Measurements from ENCODE around the gene ARVCF.

The ARVCF gene

DNA sequence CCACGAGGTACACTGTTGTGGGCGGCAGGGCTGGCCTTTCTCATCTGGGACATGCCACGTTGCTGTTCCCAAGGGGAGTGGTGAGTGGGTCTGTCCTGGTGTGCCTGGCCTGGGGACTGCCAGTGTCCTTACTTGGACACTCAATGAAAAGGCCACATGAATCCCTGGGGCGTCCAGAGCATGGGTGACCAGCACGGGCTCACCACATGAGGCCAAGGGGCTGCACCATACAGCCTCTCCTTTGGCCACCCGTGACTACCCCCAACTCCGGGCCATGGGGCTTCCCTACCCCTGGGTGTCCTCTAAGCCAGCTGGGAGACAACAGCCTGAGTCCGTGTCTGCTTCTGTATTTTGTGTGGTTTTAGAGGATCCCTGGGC is 54.8 kb downstream of the ARVCF start:
- no peak for DNase-seq (ENCODE audit: low spot score)

DNA sequence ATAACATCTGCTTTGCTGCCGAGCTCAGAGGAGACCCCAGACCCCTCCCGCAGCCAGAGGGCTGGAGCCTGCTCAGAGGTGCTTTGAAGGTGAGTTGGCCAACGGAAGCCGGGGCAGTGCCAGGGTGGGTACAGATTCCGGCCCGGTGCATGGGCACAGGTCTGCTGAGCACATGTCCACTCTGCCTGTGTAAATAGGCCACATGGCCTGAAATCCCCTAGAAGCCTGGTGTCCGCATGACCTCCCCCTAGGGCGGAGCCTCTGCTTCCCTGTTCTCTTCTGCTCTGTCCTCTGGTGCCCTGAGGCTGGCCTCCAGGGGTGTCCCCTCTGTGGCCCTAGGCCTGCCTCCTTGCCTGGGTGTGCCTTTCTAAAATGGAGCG is 55.4 kb downstream of the ARVCF start:
- no peak for DNase-seq (ENCODE audit: low spot score)

DNA sequence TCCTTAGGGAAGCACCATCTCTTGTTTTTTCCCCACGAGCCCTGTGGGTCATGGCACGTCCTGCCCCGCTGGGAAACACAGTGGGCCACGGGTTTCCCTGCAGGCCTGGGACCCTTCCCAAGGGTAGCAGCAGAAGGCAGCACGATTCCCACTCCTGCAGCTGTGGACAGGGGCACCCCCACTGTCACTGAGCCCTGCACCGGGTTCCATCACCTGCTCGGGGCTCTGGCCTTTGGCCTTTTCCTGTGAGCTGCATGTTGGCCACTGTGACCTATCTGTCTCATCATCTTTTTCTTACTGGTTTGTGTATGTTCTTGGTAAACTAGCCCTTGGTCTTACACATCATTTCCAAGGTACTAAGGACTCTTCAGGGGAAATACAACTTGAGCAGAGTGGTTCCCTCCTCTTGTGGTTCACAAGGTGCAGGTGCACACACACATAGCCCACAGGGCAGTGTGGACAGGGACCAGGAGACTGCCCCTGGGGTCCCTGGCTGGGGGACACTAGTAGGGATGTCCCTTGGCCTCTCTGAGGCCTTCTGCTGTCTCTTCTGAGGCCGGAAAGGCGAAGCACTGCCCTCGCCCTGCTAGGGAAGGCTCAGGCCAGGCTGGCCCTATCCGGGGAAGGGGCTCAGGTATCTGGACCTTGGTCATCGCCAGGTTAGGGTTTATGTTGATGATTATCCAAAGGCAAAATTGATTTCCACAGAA is 56.0 kb downstream of the ARVCF start:
- DNase-seq (ENCODE audit: low spot score), result no peak

DNA sequence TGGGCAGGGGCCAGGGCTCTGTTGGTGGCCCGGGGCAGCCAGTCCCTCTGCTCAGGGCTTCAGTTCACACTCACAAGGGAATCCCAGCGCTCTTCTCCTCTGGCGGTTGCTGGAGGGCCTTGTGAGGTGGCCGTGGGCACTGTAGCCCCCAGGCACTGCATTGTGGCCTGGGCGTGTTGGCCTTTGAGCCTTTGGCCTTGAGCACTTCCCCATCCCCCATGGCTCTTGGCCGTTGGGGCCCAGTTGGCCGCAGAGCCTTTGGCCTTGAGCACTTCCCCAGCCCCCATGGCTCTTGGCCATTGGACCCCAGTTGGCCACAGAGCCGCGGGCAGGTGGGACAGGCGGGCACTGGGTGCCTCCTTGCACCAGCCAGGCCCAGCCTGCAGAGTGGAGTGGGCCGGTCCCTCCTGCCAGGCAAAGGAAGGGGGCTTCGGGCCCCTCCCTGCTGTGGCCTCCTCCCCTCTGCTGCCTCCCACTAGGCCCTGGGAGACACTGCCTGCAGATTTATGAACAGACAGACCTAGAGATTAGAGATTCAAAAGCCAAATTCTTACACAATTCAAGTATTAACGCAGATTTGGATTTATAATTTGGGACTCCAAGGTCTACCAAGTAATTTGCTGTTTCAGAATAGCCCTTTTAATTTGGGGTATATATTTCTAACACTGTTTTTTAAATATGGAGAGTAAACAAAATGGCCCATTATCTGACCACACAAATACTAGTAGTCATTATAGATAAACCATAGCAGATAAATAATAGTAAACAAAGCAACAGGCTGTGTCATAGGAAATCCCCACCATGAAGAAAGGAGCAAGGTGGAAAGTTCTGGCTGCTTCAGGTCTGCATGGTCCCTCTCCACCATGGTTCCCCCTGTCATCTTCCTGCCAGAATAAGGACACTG is 56.8 kb downstream of the ARVCF start:
- no peak for DNase-seq (ENCODE audit: low spot score)

DNA sequence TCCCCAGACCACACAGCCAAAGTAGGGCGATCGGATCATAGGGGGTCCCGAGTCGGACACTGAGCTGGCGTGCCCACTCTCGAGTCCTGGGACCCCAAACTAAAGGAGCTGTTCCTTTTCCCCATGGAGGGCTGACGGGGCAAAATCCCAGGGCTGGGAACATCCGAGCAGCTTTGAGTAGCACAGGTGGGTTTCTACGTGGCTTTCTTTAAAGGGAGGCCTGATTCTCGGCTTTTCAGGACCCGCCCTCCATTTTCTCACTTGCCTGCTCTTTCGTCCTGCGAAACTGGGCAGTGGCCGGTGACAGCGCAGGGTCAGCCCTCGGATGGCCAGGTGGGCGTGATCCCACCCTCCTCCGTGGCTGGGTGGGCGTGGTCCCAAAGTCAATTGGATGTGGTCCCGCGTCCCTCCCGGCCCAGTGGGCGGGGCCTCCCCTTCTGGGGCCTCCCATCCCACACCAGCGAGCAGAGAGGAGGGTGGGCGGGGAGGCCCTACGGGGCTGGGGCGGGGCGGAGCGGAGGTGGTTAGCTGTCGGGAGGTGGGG is 57.5 kb downstream of the ARVCF start:
- no peak for DNase-seq (ENCODE audit: low spot score)

DNA sequence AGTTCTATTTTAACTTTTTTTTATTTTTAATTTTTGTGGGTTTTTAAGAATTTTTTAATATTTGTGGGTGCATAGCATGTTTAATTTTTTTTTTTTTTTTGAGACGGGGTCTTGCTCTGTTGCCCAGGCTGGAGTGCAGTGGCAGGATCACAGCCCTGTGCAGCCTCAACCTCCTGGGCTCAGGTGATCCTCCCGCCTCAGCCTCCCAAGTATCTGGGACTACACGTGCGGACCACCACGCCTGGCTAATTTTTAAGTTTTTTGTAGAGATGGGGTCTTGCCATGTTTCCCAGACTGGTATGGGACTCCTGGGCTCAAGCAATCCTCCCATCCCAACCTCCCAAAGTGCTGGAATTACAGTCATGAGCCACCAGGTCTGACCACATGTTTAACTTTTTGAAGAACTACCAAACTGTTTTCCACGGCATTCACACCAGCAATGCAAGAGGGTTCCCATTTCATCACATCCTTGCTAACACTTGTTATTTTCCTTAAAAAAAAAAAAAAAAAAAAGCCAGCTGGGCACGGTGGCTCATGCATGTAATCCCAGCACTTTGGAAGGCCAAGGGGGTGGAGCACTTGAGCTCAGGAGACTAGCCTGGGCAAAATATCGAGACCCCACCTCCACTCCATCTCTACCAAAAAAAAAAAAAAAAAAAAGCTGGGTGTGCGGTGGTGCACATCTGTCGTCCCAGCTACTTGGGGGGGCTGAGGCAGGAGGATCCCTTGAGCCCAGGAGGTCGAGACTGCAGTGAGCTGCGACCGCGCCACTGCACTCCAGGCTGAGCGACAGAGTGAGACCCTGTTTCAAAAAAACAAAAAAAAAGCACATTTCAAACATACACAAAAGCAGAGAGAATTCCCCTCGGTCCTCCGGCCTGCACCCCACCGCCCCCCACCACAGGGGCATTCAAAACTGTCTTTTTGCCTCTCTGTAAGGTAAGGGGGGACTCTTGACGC is 58.3 kb downstream of the ARVCF start:
- no peak for DNase-seq (ENCODE audit: low spot score)

DNA sequence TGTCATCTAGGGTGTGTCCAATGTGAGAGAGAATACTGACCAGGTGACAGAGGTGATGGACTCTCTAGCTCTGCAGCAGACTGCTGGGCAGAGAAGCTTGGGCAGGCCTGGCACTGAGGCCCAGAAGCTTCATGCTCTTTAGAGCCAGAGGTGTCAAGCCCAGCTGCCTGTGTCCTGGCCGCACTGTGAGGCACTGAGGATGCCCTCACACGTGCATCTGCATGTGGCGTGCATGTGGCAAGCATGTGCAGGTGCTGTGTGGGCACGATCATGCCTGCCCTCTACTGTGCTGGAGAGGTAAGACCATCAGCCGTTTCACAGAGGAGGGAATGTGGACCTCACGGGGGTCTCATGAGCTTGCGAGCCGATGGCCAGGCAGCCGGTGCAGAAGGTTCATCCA is 59.2 kb downstream of the ARVCF start:
- no peak for DNase-seq (ENCODE audit: low spot score)

DNA sequence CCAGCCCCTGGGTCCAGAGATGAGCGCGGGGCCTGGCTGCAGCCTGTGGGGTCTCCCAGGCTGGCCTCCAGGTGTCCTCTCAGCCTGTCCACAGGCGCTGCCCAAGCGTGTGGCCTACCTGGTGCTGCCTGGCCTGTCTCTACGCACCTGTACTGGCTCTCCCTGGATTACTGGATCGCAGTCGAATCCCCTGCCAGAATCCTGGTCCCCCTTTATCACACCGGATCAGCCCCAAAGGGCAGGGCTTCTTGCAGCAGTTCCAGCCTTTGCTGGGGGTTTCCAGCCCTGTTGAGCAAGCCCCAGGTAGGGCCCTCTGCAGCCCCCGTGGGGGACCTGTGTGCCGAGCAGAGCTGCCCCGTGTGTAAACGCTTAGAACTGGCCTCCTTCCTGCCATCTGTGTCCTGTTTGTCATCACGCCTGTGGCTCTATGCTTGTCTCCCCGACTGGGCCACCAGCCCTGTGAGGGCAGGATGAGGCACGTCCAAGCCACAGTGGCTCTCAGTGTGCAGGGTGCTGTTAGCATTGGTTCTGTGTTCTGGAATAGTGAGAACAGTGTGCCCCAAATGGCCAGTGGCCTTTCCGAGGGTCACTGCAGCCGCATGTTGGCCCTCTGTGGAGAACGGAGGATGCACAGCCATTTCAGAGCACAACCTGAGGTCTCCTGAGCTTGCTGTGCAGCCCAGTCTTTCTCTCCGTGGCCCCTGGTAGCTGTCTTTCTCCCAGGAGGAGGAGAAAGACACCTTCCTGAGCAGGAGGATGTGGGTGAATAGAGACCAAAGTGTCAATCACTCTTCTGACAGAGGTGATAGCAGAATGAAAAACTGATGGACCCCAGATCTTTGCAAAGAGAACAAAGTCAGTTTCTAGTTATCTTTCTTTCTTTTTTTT is 61.1 kb downstream of the ARVCF start:
- DNase-seq (ENCODE audit: low spot score), result no peak

DNA sequence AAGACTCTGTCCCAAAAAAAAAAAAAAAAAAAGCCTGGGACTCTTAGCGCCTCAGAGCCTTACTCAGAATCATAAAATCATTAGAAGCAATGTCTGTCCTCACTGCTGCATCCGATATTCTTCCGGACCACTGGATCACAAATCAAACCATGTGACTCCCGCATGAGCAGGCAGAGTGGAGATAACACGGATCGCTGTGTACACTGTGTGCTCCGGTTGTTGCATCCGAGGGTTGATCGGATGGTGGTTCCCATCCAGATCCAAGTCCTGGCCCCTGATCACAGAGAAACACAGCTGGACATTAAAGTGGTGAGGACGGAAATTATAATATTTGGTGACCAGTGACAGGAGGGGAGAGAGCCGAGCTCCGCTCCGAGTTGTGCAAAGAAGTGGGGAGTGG is 65.3 kb downstream of the ARVCF start:
- no peak for DNase-seq (ENCODE audit: low spot score)

DNA sequence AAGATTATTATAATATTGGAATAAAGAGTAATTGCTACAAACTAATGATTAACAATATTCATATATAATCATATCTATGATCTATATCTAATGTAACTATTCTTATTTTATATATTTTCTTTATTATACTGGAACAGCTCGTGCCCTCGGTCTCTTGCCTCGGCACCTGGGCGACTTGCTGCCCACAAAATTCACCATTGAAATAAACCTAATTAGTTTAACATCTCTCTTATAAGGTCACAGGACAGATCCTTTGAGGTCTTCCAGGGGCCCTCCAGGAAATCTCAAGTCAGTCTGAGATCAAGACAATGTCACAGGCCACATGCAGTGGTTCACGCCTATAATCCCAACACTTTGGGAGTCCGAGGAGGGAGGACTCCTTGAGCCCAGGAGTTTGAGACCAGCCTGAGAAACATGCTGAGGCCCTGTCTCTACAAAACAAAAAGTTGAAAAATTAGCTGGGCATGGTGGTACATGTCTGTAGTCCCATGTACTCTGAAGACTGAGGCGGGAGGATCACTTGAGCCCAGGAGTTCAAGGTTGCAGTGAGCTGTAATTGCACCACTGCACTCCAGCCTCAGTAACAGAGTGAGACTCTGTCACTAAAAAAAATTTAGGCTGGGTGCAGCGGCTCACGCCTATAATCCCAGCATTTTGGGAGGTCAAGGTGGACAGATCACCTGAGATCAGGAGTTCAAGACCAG is 68.4 kb downstream of the ARVCF start:
- DNase-seq (ENCODE audit: low spot score), result no peak

DNA sequence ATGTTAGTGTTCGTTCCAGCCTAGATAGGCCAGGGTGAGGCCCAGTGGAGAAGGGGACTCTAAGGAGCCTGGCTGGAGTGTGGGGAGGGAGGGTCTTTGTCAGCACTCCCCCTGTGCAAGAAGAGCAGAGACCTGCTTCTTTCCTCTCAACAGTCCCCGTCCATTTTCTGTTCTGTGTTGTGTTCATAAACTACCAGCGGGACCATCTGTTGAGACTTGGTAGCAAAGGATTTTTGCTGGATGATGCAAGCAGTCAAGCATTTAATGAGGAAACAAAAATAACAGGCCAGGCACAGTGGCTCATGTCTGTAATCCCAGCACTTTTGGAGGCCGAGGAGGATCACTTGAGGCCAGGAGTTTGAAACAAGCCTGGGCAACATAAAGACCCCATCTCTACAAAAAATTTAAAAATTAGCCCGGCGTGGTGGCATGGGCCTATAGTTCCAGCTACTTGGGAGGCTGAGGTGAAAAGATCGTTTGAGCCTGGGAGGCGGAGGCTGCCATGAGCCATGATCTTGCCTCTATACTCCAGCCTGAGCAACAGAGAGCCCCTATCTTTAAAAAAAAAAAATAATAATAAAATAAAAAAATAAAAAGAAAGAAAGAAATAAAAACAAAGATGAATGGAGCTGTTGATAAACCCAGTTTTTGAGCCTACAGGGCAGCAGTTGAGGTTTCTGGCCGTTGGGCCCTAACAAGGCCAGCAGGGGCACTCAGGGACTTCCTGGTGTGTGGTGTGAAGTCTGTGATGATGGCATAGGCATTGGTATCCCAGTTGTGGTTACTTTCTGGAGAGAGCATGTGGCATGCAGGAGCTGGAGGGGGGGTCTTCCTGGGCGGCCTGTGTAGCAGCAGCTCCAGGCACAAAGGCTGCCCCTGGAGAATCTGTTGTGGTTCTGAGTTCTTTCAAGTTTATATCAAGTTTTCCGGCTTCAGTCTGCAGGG is 73.3 kb downstream of the ARVCF start:
- DNase-seq (ENCODE audit: low spot score), result peak; percentile 84

DNA sequence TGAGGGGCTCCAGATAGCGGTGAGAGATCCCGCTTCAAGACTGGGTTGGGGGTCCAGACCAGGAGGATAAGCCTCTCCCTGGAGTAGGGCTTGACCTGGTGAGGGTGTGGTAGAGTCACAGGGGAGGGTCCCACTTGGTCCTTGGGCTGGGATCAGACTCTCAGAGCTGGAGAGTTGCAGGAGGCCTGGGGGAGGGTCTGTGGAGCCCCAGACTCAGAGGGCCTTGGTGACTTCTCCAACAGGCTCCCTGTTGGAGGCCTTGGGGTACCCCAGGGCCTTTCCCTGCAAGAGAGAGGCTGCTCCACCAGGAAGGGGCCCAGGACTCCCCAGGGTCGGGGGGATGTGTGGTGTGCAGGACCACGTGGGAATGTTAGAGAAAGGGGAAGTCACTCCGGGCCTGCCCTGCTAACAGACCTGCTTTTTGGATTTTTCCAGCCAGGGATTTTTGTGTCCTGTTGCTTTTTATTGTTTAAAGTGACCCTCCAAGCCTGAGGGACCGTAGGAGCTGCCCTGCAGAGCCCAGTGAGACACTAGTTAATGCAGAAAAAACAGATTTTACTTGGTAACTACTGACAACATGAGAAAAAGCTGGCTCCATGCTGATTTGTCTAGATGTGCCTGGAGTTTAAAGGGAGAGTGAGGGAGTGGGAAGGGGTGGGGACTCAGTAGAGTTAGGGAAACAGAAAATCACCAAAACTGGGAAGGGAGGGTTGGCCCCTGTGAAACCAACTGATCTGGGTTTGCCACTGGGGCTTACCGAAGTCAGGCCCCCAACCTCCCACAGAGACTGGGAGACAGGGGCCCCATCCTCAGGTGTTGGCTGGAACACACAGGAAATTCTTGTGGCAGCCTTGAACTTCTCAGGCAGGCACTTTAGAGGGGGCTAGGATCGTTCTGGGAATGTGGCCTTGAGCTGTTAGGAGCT is 74.2 kb downstream of the ARVCF start:
- DNase-seq (ENCODE audit: low spot score), result peak; percentile 61

DNA sequence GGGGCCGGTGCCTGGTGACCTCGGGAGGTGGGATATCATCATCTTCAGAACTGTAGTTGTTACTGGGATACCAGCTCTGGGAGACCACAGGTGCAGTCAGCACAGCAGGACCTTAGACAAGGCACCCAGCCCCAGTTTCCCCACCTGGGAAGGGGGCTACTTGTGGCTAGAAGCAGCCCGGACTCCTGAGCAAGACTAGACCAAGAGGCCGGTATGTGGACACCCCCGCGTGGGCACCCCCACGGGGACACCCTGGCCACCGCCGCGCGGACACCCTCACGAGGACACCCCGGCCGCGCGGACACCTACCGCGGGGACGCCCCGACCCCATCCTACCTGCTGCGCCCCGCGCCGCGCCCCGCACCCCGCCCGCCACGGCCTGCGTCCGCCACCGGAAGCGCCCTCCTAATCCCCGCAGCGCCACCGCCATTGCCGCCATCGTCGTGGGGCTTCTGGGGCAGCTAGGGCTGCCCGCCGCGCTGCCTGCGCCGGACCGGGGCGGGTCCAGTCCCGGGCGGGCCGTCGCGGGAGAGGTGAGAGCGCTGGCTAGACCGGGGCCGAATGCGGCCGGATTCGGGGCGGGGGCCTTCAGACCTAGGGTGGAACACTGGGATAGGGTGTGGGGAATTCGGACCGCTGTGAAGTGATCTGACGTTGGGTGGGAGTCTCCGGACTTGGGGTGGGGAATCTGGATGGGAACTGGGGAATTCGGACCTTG is 75.1 kb downstream of the ARVCF start, which contains the start of the genes COMT and TXNRD2:
COMT (plus strand) TSS at position 408 of the 718 bp plus-strand sequence. CDS start 20,755 bp downstream, outside the sequence.
TXNRD2 (minus strand) TSS at position 454 of the 718 bp plus-strand sequence; CDS start at position 439, 15 bp downstream.
- DNase-seq (ENCODE audit: low spot score), result peak; percentile 62

DNA sequence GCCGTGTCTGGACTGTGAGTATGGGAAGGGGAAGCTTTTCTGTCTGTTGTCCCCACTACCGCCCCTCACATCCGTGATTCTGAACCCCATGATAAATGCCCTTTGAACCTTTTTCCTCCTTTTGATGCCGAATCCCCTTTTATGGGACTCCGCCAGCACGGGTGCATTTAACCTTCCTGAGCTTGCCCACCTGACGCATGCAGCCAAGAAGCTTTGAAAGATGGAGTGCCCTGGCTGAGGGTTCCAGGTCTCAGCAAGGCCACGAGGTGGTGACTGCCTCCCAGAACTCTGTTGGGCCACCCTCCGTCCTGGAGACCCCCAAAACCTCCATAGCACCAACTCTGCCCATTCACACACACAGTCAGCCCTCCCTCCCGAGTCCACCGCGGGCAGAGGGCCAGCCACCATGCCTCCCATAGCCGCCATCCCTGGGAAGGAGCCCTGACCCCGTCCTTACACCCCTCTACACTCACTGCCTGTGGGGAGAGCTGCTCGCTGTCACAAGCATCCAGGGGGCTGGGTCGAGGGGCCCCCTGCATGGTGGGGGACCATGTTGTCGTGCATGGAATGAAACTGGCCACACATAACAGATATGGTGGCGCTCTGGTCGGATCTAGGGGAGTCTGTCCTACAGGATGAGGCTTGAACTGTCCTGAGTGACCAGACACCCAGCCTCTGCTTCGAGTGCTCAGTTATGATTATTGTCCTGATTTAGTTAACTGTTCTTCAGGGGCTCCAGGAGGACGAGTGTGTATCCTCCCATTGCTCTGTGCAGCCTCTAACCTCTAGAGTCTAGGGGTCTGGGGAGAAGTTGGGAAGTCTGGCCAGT is 75.9 kb downstream of the ARVCF start:
- peak; percentile 45 for DNase-seq (ENCODE audit: low spot score)

DNA sequence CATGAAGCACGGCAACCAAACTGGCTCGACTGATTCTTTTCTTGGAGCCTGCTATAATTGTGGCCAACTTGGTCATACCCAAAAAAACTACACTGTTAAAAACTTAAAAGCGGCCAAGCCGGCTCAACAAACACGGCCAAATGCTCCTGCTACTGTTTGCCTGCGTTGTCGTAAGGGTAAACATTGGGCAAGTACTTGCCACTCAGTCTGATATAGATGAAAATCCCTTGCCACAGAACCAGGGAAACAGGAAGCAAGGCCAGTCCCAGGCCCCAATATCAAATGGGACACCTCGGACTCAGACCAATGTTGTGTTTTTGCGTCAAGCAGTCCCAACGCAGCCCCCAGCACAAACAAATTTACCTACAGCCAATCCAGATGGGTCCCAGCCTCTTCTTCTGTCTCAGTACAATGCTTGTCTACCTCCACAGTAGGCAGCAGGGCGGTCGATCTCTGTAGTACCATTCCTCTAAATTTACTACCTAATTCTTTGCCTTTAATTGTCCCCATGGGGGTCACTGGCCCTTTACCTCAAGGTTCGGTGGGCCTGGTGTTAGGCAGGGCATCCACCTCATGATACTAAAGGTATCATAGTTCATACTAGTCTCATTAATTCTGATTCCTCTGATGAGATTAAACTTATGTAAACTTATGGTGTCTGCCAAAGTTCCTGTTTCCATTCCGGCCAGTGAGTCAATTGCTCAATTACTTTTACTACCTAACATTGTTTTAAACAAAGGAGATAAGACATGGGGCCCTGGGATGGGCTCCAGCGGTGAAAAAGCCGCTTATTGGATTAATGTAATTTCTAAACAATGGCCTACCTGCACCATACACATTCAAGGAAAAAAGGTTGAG is 78.8 kb downstream of the ARVCF start:
- no peak for DNase-seq (ENCODE audit: low spot score)
